ENCODE measurements around the gene SRRM2.

Gene SRRM2

DNA sequence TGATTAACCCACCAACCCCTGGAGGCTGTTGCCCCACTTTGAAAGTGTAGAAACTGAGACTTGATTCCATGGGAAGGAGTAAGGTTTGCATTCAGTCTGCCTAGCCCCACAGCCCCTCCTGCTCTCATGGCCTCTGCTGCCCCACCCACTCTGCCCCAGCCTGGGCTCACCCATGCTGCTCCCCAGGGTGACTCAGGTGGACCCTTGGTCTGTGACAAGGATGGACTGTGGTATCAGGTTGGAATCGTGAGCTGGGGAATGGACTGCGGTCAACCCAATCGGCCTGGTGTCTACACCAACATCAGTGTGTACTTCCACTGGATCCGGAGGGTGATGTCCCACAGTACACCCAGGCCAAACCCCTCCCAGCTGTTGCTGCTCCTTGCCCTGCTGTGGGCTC, 52.3 kb downstream of the SRRM2 start:
- DNase-seq: peak; percentile 6

- DNase-seq: no peak
Measured at GRCh38 chr16:2806286-2806685, 53.8 kb downstream of the SRRM2 start.

DNA sequence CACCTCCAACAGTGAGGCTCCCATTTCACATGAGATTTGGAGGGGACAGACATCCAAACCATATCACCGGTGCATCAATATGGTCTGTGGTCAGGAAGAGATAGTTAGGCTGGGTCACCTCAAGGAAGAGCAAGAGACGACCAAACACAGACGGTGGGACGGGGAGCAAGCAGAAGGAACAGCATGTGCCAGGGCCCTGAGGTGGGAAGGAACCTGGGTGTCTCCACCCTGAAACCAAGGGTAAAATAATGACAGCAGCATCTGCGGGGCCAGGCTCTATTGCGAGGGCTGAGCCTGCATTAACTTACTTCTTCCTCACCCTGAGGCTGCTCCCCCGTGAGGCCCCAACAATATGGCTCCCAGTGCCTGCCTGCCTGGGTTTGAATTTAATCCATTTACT, 55.7 kb downstream of the SRRM2 start:
- no peak for DNase-seq

DNA sequence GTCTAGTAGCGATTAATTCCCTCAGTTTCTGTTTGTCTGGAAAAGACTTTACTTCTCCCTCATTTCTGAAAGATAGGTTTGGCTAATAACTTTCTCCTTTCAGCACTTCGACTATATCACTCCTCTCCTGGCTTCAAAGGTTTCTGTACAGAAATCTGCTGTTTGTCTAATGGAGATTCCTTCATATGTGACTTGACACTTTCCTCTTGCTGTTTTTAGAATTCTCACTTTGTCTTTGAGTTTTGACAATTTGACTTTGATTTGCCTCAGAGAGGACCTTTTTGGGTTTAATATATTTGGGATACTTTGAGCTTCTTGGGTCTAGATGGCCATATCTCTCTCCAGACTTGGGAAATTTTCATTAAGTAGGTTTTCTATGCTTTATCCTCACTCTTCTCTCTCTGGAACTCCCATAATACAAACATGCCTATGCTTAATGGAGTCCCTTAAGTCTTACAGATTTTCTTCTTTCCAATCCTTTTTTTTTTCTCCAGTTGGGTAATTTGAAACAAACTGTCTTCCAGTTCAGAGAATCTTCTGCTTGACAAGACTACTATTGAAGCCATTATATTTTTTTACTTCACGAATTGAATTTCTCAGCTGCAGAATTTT, 56.8 kb downstream of the SRRM2 start:
- DNase-seq: no peak

DNA sequence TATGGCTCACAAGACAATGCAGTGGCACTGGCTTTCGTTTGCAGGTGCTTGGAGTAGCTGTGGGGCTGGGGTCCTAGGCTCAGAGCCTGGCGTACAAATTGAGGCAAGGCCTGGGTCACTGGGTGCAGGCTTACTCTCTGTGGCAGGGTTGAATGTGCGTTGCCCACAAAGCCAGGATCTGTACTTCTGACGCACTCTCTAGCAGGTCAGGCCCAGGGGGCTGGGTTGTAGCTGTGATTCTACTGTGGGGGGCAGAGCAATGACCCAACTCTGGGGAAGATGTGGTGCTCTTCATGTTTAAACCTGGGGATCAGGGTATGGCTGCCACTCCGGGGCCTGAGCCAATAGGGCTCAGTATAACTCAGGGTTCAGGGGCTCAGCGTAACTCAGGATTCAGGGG, 58.2 kb downstream of the SRRM2 start:
- peak; percentile 2 for DNase-seq

GRCh38 chr16:2811703-2812471, 59.4 kb downstream of the SRRM2 start:
- DNase-seq: peak; percentile 13

GRCh38 chr16:2813771-2814221, 61.4 kb downstream of the SRRM2 start:
- DNase-seq: peak; percentile 13

DNA sequence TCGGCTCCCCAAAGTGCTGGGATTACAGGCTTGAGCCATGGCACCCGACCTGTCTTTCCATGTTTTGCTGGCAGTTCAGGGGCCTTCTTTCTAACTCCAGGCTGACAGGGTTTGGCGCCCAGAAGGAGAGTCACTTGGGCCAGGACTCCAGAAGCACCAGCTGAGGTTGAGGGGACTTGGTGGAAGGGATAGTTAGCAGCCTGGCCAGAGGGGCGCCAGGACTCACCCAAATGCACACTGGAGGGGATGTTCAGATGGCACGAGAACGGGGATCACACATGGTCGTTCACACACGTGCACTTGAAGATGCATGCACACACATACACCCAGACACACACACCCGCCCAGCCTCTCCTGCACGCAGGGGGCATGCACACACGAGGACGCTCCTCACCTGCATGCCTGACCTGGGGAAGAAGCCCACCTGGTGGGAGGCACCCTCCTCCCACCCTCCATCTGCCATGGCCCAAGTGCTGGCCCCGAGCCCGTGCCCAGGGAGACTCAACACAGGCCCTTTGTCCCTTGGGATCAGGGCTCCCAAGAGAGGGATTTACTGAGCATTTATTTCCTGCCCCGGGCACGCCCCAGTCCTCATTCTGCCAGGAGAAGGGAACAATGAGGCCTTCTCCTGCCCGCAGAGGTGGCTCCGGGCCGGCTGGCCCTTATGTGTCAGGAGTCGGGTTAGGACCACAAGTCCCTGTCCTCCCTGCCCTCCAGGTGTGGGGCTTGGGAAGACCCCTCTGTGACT, 62.3 kb downstream of the SRRM2 start:
- DNase-seq: peak; percentile 9

- peak; percentile 10 for DNase-seq
Measured at GRCh38 chr16:2815299-2815771, 62.9 kb downstream of the SRRM2 start.

DNA sequence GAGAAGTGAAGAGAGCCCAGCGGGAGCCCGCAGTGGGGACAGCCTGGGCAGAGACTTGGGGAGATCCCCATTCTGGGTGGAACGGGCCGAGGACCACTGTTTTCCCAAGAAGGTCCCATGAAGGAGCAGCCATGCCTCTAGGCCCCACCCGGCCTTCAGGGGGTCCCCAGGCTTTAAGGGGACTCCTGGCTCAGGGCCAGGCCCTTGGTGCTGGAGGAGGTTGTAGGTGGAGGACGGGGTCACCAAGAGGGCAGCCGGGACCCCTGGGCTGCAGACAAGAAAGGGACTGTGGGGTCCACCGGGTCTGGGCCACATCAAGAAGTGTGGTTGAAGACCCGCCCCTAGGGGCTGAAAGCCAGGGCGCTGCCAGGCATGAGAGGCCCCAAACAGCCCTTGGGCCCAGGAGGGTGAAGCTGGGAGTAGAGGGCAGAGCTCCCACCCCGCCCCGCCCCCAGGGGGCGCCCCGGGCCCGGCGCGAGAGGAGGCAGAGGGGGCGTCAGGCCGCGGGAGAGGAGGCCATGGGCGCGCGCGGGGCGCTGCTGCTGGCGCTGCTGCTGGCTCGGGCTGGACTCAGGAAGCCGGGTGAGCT, 64.4 kb downstream of the SRRM2 start, which contains the start of gene PRSS21:
Gene PRSS21 (plus strand): TSS at position 487 of the 589 bp plus-strand sequence. CDS start 32 bp downstream, at position 519.
- peak; percentile 41 for DNase-seq

DNA sequence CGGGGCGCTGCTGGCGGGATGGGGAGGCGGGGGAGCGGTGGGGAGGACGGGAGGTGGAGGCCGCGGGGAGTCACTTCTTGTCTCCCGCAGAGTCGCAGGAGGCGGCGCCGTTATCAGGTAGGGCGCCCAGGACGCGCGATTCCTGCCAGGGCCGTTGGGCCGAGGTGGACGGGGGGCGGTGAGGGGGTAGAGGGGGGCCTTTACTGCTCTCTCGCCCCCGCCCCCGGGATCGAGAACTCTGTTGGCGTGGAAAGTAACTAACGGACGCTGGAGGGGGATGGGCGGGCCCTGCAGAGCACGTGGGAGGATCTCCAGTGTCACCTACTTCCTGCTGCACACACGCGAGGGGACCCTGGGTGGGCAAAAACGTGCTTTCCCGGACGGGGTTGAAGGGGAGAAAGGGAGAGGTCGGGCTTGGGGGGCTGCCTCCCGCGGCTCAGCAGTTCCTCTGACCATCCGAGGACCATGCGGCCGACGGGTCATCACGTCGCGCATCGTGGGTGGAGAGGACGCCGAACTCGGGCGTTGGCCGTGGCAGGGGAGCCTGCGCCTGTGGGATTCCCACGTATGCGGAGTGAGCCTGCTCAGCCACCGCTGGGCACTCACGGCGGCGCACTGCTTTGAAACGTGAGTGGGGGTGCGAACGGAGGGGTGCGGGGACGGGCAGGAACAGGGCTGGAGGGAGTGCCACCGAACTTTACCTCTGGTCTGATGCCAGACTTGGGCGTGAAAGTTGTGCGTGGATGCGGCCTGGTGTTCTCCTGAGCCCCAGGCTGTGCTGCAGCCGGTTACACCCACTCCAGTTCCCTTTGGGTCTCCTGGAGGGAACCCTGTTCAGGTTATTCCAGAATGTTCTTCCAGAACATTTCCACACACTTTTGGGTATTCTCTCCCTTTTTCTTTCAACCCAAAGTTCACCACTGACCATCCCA, 65.2 kb downstream of the SRRM2 start:
- peak; percentile 15 for DNase-seq

DNA sequence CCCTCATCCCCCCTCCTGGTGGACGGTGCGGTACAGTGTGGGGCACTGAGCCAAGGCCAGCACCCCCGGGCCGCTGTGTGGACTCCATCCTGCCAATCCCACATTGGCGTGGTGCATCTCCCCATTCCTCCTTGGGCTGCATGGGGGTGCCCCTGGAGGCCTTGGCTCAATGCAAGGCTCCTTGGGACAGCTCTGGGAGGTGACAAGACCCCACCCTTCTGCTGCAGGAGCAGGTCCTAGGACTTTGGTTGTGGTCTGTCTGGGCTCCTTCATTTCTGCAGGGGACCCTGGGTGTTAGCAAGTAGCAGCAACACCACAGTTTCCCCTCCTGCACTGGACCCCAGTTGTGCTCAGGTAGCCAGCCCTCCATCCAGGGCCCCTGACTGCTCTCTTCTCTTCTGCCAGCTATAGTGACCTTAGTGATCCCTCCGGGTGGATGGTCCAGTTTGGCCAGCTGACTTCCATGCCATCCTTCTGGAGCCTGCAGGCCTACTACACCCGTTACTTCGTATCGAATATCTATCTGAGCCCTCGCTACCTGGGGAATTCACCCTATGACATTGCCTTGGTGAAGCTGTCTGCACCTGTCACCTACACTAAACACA, 65.9 kb downstream of the SRRM2 start:
- DNase-seq: peak; percentile 16

DNA sequence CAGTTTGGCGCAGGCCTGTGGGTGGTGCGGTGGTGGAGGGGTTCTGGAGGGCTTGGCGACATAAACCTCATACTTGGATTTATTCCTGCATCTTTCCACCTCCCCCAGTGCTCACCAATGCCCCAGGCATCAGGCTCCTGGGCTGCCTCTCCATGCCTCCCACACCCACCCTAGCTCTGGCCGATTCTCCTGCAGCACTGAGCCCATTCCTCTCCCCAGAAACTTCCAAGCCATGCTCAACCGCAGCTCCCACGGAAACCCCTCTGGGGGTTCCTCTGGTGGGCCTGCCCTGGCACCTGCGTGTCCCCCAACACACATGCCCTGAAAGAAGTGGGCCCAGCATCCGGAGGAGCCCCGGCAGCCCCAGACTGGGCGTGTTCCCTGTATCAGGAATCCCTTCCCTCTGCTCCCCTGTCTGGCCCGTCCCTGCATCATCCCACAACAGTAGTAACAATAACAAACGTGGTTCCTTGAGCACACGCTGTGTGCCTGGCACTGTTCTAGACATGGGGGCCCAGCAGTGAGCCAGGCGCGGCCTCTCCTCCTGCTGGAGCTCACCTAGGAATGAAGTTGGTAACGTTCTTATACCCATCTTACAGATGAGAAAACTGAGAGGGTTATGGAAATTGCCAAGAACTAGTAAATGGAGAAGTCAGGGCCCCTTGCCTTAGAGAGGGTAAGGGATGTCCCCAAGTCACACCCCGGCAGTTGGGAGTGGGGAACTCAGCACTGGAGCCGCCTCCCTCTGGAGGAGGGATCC, 66.9 kb downstream of the SRRM2 start:
- DNase-seq: peak; percentile 14

DNA sequence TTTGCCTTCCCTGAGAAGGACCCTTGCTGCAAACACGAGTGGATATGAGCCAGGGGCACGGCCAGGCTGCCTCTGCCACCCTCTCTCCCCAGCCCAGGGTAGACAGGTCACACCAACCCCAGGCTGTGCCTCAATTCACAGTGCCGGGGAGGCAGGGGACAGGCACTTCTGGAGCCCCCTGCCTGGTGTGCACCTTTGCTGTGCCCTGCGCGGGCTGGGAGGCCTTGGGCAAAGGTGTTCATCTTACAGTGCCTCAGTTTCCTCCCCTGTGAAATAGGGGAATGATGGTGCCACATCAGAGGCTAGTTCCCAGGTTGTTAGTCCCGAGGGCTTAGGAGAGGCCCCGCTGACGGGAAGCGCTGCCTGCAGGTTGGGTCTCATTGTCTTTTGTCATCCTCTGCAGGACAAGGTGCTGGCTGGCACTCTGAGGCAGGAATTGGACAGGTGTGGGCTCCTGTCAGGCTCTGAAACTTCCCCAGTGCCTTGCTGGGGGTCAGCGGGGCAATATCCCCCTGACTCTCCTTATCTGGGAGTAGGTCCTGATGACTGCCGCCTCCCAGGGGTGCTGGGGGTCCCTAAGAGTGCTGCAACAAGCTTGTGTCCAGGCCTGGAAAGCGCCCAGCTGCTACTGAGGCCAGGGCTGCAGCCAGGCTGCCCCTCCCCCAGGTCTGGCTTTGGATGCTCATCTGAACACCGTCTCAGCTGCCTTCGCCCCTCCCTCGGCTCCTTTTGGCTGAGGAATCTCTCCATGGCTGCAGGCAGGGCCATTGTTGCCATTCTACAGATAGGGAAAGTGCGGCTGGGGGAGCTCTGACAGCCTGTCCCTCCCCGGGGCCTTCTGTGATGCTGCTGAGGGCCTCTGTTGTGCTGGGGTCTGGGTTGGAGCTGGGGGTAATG, 67.7 kb downstream of the SRRM2 start:
- peak; percentile 14 for DNase-seq
